ENCODE data around the gene PPARGC1A.

PPARGC1A gene

GRCh38 chr4:23889814-23890341, at the start of gene PPARGC1A:
Gene PPARGC1A, minus strand, starts transcription at chr4:23890047. Its CDS starts 90 bp downstream, at chr4:23889957.
- DNase-seq (ENCODE audit: low read depth in 3 of 3, low spot score in 1 of 3): no peak

- no peak for DNase-seq (ENCODE audit: low read depth in 3 of 3, low spot score in 1 of 3)
Measured at GRCh38 chr4:23938796-23939195, 48.9 kb upstream of the PPARGC1A start.

- DNase-seq (ENCODE audit: low read depth in 3 of 3, low spot score in 1 of 3): no peak
Measured at GRCh38 chr4:23937173-23937572, 47.3 kb upstream of the PPARGC1A start.

- no peak for DNase-seq (ENCODE audit: low read depth in 3 of 3, low spot score in 1 of 3)
Measured at GRCh38 chr4:23934915-23935314, 45.1 kb upstream of the PPARGC1A start.

- no peak for DNase-seq (ENCODE audit: low read depth in 3 of 3, low spot score in 1 of 3)
Measured at GRCh38 chr4:23934223-23934622, 44.4 kb upstream of the PPARGC1A start.

- DNase-seq (ENCODE audit: low read depth in 3 of 3, low spot score in 1 of 3): no peak
Measured at GRCh38 chr4:23932901-23933308, 43.1 kb upstream of the PPARGC1A start.

- DNase-seq (ENCODE audit: low read depth in 3 of 3, low spot score in 1 of 3): no peak
Measured at GRCh38 chr4:23932186-23932585, 42.3 kb upstream of the PPARGC1A start.

- DNase-seq (ENCODE audit: low read depth in 3 of 3, low spot score in 1 of 3): no peak
Measured at GRCh38 chr4:23931489-23931830, 41.6 kb upstream of the PPARGC1A start.

GRCh38 chr4:23930750-23931488, 41.1 kb upstream of the PPARGC1A start:
- DNase-seq (ENCODE audit: low read depth in 3 of 3, low spot score in 1 of 3): no peak

- no peak for DNase-seq (ENCODE audit: low read depth in 3 of 3, low spot score in 1 of 3)
Measured at GRCh38 chr4:23929248-23929647, 39.4 kb upstream of the PPARGC1A start.

GRCh38 chr4:23924556-23924955, 34.7 kb upstream of the PPARGC1A start:
- DNase-seq (ENCODE audit: low read depth in 3 of 3, low spot score in 1 of 3): no peak

- DNase-seq (ENCODE audit: low read depth in 3 of 3, low spot score in 1 of 3): no peak
Measured at GRCh38 chr4:23923840-23924239, 34.0 kb upstream of the PPARGC1A start.

- DNase-seq (ENCODE audit: low read depth in 3 of 3, low spot score in 1 of 3): no peak
Measured at GRCh38 chr4:23923141-23923540, 33.3 kb upstream of the PPARGC1A start.

GRCh38 chr4:23922541-23923111, 32.8 kb upstream of the PPARGC1A start:
- DNase-seq (ENCODE audit: low read depth in 3 of 3, low spot score in 1 of 3): no peak

- DNase-seq (ENCODE audit: low read depth in 3 of 3, low spot score in 1 of 3): no peak
Measured at GRCh38 chr4:23922013-23922412, 32.2 kb upstream of the PPARGC1A start.

GRCh38 chr4:23921447-23921845, 31.6 kb upstream of the PPARGC1A start:
- DNase-seq (ENCODE audit: low read depth in 3 of 3, low spot score in 1 of 3): no peak

- DNase-seq (ENCODE audit: low read depth in 3 of 3, low spot score in 1 of 3): no peak
Measured at GRCh38 chr4:23920716-23921446, 31.0 kb upstream of the PPARGC1A start.

- DNase-seq (ENCODE audit: low read depth in 3 of 3, low spot score in 1 of 3): no peak
Measured at GRCh38 chr4:23920296-23920695, 30.4 kb upstream of the PPARGC1A start.

GRCh38 chr4:23916282-23916681, 26.4 kb upstream of the PPARGC1A start:
- no peak for DNase-seq (ENCODE audit: low read depth in 3 of 3, low spot score in 1 of 3)

GRCh38 chr4:23915459-23916132, 25.7 kb upstream of the PPARGC1A start:
- no peak for DNase-seq (ENCODE audit: low read depth in 3 of 3, low spot score in 1 of 3)

GRCh38 chr4:23911675-23912455, 22.0 kb upstream of the PPARGC1A start:
- no peak for DNase-seq (ENCODE audit: low read depth in 3 of 3, low spot score in 1 of 3)

Measured in stimulated activated CD4-positive, alpha-beta T cell treated with anti-CD3 and anti-CD28 coated beads, TNF-alpha, amount 100 ng/mL, for 1 hour (primary cell).